Body of pancreas (tissue), 4 donors: ENCODE data around the gene KRTAP10-11. TPM values are rescaled to one million over a fixed set of nuclear protein-coding genes. Genes with fewer than 3 reads are reported as not detected.
"Not testable (repeated sequence)": the region's sequence is repeated elsewhere in the genome, so short reads cannot be mapped to it uniquely, and the experiment has no call there.

Experiments
- ATAC-seq: fragments of 150-250 bp; one replicate; pipeline ENCODE4 v1.9.1; 2016
- DNase-seq, 4 donors: peaks; one replicate each; pipeline ENCODE4 v3.0.0-alpha.2; 2019
- H3K27ac ChIP-seq, 4 donors: fragments of 200-600 bp; sonication (generic); 1 replicate in 3 of 4; 2 replicates in 1 of 4; pipeline versions ENCODE4 v1.5.1 to v1.6.1; 2016 to 2019; ENCODE audit warnings: mild to moderate bottlenecking in 1 of 4, mixed read lengths in 1 of 4, moderate library complexity in 1 of 4
- H3K27me3 ChIP-seq, 2 donors: fragments of 200-600 bp; sonication (generic); one replicate each; pipeline ENCODE4 v1.6.0; 2016; ENCODE audit warnings: mild to moderate bottlenecking in 1 of 2
- H3K36me3 ChIP-seq, 2 donors: fragments of 200-600 bp; sonication (generic); replicated peaks in 1 of 2; 2 replicates each; pipeline ENCODE4 v1.5.1; 2016; ENCODE audit warnings: low read depth in 2 of 2; ENCODE audit not compliant: insufficient read depth in 1 of 2
- H3K4me1 ChIP-seq: fragments of 200-600 bp; sonication (generic); one replicate; pipeline ENCODE4 v1.6.0; 2016
- H3K4me3 ChIP-seq, 2 donors: fragments of 200-600 bp; sonication (generic); 1 replicate in 1 of 2; 2 replicates in 1 of 2; pipeline ENCODE4 v1.5.1; 2016 to 2019
- H3K9me3 ChIP-seq, 3 donors: fragments of 200-600 bp; sonication (generic); 1 replicate in 2 of 3; 2 replicates in 1 of 3; pipeline ENCODE4 v1.5.1; 2016
- CTCF ChIP-seq, 7 experiments: fragments of 450-650 bp in 4 of 7; fragments of 200-600 bp in 3 of 7; sonication (generic) in 3 of 7; IDR thresholded peaks; one replicate each; pipeline ENCODE4 v1.5.1; 2016 to 2019; ENCODE audit warnings: antibody characterized with exemption in 7 of 7
- POLR2A ChIP-seq, 3 donors: fragments of 450-650 bp; IDR thresholded peaks; one replicate each; pipeline ENCODE4 v1.6.1; 2016; ENCODE audit warnings: antibody characterized with exemption in 3 of 3, mild to moderate bottlenecking in 2 of 3
- WGBS, 2 donors: methylation state at CpG; one replicate each; pipeline ENCODE4 v1.1.5; 2017; 5-methylcytosine and 5-hydroxymethylcytosine counted together
- intact Hi-C: fragments of 100-400 bp; cut with DNase I; formaldehyde crosslinking; loops from one replicate; pipeline ENCODE4 v1.15.1; 2023
- total RNA-seq, 2 donors: library from RNA; depleted of rRNA; stranded (reverse); fragments of >200 nt; gene quantifications; one replicate each; pipeline ENCODE4 v1.1.0, GENCODE V29; 2016

KRTAP10-11 gene
- total RNA-seq, 2 donors from 2014 or later = not detected

GRCh38 chr21:44637018-44637850 is 9.0 kb upstream of the KRTAP10-11 start, which contains the start of gene KRTAP10-10:
TSS of gene KRTAP10-10 (plus strand) at chr21:44637356. CDS start at chr21:44637418, 62 bp downstream.
- Histone ChIP-seq H3K9me3 (peaks cover 0 to 4% (median 0%) of the 10 kb centered on the region in 3 donors), H3K27ac (no peak within 1 kb of the TSS), H3K4me1 (no peaks in the 10 kb centered on the region), H3K36me3 (no peaks in the 10 kb centered on the region), H3K4me3 (no peak within 1 kb of the TSS), H3K27me3 (no peaks in the 10 kb centered on the region)
- no peak for DNase-seq
- intact Hi-C loops = no loop called here
- WGBS, 2 donors = 36 to 41% methylated on average over 4 to 20 of the region's 21 CpGs
- TF ChIP-seq CTCF (IDR thresholded peaks at IDR 0.05) (no peak), POLR2A (IDR thresholded peaks at IDR 0.05) (no peak)
- no peak for ATAC-seq

GRCh38 chr21:44637851-44638348 is 8.3 kb upstream of the KRTAP10-11 start:
- H3K4me1 ChIP-seq, H3K27me3 ChIP-seq, H3K27ac ChIP-seq, ATAC-seq, DNase-seq, H3K9me3 ChIP-seq, H3K36me3 ChIP-seq, H3K4me3 ChIP-seq, intact Hi-C loops: not testable (repeated sequence)
- WGBS, 2 donors = 47 to 48% methylated on average over 8 to 11 of the region's 12 CpGs

- H3K4me3 ChIP-seq, H3K36me3 ChIP-seq, ATAC-seq, H3K27ac ChIP-seq, H3K9me3 ChIP-seq, intact Hi-C loops, DNase-seq, H3K27me3 ChIP-seq, H3K4me1 ChIP-seq: not testable (repeated sequence)
- 61 to 84% methylated on average over 11 to 12 of the region's 21 CpGs for WGBS, 2 donors
These were observed 7.5 kb upstream of the KRTAP10-11 start for GRCh38 chr21:44638506-44639330.

- intact Hi-C loops = no loop called here
These were observed 6.9 kb upstream of the KRTAP10-11 start for GRCh38 chr21:44639331-44639655.

GRCh38 chr21:44640761-44641160 is 5.5 kb upstream of the KRTAP10-11 start:
- no peaks in the 10 kb centered on the region for H3K9me3 ChIP-seq
- 78 to 89% methylated on average over 5 of the region's 5 CpGs for WGBS, 2 donors
- intact Hi-C loops = no loop called here
- no peak for ATAC-seq
- no peak for DNase-seq
- H3K27me3 ChIP-seq = no peaks in the 10 kb centered on the region
- no peaks in the 10 kb centered on the region for H3K36me3 ChIP-seq
- no peak overlapping the region for H3K4me3 ChIP-seq
- no peak overlapping the region for H3K27ac ChIP-seq
- TF ChIP-seq CTCF (IDR thresholded peaks at IDR 0.05) (no peak), POLR2A (IDR thresholded peaks at IDR 0.05) (no peak)
- no peaks in the 10 kb centered on the region for H3K4me1 ChIP-seq

More at GRCh38 chr21:44639331-44639655, 6.9 kb upstream of the KRTAP10-11 start:
- ATAC-seq = no peak
- Histone ChIP-seq H3K27ac (no peak overlapping the region), H3K27me3 (no peaks in the 10 kb centered on the region), H3K4me3 (no peak overlapping the region), H3K9me3 (no peaks in the 10 kb centered on the region), H3K4me1 (no peaks in the 10 kb centered on the region), H3K36me3 (no peaks in the 10 kb centered on the region)
- no peak for DNase-seq
- TF ChIP-seq POLR2A (IDR thresholded peaks at IDR 0.05) (no peak), CTCF (IDR thresholded peaks at IDR 0.05) (no peak)
- WGBS, 2 donors = 67 to 68% methylated on average over 8 to 12 of the region's 12 CpGs
